ENCODE results near the gene C12orf43.

- no peak for TF ChIP-seq RAD21 (IDR thresholded peaks at IDR 0.05; ENCODE audit: low read length)
- TF ChIP-seq CTCF (conservative IDR thresholded peaks at IDR 0.05; ENCODE audit: low read depth, low read length): no peak
- TF ChIP-seq RCOR1 (IDR thresholded peaks at IDR 0.05; ENCODE audit: insufficient replicate concordance, low read length): no peak
- no peak for TF ChIP-seq BHLHE40 (IDR thresholded peaks at IDR 0.05; ENCODE audit: low read depth, low read length)
- no peak for TF ChIP-seq SMC3 (IDR thresholded peaks at IDR 0.05; ENCODE audit: low read depth, low read length)
- no peak for TF ChIP-seq RFX5 (IDR thresholded peaks at IDR 0.05; ENCODE audit: low read depth, low read length)
- TF ChIP-seq POLR2A (IDR thresholded peaks at IDR 0.05; ENCODE audit: low read depth, low read length): no peak
- no peak for TF ChIP-seq FOS (IDR thresholded peaks at IDR 0.05; ENCODE audit: low read depth, low read length)
- TF ChIP-seq MAFK (IDR thresholded peaks at IDR 0.05; ENCODE audit: low read depth, low read length): no peak
- TF ChIP-seq ELK1 (IDR thresholded peaks at IDR 0.05; ENCODE audit: borderline replicate concordance, low read depth, low read length): no peak
Observed at GRCh38 chr12:120991965-120992364, 24.3 kb downstream of the C12orf43 start.
